GM19463 (cell line): ENCODE measurements around the gene LBH.

ENCODE experiments used
- ATAC-seq: cut with Tn5 transposase; IDR thresholded peaks from one replicate; pipeline ENCODE4 v1.9.1; 2021; ENCODE audit warnings: mild to moderate bottlenecking, moderate library complexity; ENCODE audit not compliant: unreplicated experiment

Gene LBH

GRCh38 chr2:30300456-30301221 lies 69.3 kb downstream of the LBH start:
- ATAC-seq, result no peak

DNA sequence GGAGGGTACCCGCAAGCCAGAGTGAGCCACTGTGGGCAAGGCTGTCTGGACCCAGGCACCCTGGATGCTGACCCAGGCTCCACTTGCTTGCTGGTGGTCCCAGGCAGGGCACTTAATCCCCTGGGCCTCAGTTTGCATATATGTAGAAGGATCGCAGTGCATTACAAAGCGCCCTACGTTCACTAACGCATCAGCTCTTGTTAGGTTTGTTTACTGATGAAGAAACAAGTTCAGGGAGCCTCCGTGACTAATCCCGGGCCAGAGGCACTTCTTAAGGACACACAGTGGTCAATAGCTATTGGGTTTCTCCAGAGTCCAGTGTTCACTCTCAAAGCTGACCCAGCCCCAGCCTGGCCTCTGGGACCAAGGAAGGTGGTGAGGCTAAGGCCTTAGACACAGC lies 70.2 kb downstream of the LBH start:
- no peak for ATAC-seq

GRCh38 chr2:30302566-30302965 lies 71.2 kb downstream of the LBH start:
- ATAC-seq, result no peak

GRCh38 chr2:30303095-30303494 lies 71.8 kb downstream of the LBH start:
- no peak for ATAC-seq

DNA sequence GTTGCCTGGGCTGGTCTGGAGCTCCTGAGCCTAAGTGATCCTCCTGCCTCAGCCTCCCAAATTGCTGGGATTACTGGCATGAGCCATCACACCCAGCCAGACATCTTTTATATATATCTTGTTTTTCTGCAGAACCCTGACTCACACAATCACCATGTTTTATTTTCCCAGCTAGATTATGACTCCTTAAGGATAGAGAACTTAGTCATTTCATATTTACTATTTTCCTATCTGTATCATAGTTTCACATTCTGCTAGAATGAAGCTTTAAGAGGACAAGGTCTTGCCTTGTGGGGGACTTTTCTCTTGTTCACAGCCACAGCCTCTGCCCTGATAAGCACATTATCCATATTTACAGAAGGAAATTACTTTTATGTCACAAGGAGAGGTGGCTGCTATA lies 73.9 kb downstream of the LBH start:
- no peak for ATAC-seq

DNA sequence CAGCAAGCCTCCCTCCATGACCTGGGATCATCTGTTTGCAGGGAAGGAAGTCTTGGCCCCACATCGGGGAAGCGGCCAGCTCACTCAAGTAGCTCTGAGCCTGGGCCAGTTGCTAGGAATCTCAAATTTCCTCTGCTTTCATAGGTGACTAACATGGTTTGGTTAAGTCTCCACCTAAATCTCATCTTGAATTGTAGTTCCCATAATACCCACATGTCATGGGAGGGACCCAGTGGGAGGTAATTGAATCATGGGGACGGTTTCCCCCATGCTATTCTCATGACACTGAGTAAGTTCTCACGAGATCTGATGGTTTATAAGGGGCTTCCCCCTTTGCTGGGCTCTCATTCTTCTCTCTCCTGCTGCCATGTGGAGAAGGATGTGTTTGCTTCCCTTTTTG lies 75.2 kb downstream of the LBH start:
- ATAC-seq, result no peak

DNA sequence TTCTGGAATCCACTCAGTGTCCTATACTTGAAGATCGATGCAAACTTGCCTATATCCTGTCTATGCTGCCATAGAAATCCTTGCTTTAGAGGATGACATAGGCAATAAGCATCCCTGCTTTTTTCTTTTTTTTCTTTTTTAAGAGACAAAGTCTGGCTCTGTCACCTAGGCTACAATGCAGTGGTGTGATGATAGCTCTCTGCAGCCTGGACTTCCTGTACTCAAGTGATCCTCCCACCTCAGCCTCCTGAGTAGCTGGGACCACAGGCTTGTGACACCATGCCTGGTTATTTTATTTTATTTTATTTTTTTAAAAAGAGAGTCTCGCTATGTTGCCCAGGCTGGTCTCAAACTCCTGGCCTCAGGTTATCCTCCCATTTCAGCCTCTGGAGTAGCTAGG lies 76.9 kb downstream of the LBH start:
- ATAC-seq, result no peak
